HG03025 (cell line): ENCODE measurements around the gene ROR1.

Experiments used
- ATAC-seq: cut with Tn5 transposase; IDR thresholded peaks from one replicate; pipeline ENCODE4 v1.9.1; 2021; ENCODE audit warnings: mild to moderate bottlenecking, moderate library complexity; ENCODE audit not compliant: unreplicated experiment, low FRiP score

ROR1 gene

GRCh38 chr1:63773815-63774616 is at the start of gene ROR1:
ROR1 (plus strand) TSS chr1:63774017.
- no peak for ATAC-seq

DNA sequence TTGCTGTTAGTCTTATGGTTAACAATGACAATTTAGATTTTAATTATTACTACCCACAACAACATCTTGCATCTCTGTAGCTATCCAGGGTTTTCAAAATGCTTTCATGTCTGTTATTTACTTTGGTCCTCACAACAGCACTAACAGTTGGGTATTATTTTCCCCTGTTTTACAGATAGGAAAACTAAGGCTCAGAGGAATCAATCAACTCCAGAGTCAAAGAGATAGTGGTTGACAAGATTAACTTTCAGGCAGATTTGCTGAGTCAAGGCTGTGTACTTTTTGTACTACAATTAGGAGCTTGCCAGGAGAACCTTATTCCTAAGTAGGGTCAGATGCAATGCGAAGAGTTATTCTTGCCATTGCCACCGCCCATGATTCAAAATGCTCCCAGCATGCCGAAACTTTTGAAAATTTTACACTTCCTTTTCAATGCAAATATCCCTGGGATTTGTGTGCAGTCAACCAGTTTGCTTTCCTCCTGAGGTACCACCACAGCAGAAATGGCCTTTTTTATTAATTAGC is 49.4 kb upstream of the ROR1 start:
- no peak for ATAC-seq

DNA sequence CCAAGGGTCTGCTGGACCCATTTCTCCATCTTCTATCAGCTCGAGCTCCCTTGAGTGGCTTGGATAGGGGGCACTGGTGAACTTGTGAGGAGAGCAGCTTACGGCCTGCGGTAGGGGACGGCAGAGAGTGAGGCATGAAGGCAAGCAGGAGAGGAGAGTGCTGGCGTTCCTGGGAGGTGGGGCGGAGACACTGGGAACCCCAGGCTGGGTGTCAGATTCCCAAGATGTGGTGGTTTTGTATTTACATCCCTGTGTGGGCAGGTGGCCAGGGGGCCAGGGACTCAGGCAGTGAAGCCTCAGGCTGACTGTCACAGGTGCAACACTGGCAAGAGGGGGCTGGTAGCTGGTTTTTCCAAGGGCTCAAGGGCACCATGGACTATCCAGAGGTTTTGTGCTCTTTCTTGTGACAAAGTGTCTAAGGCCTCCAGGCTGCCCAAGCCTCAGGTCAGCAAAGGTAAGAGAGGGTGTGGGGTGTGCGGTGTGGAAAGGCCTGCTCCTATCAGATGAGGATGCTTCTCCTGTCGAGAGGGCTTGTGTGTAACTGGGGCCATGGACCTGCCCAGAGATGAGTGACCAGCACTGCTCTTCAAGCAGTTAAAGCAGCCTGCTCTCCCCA is 45.1 kb upstream of the ROR1 start:
- ATAC-seq, result no peak

GRCh38 chr1:63729227-63729620 is 44.6 kb upstream of the ROR1 start:
- ATAC-seq, result no peak

- ATAC-seq, result no peak
Observed at GRCh38 chr1:63730211-63730610, 43.6 kb upstream of the ROR1 start.

DNA sequence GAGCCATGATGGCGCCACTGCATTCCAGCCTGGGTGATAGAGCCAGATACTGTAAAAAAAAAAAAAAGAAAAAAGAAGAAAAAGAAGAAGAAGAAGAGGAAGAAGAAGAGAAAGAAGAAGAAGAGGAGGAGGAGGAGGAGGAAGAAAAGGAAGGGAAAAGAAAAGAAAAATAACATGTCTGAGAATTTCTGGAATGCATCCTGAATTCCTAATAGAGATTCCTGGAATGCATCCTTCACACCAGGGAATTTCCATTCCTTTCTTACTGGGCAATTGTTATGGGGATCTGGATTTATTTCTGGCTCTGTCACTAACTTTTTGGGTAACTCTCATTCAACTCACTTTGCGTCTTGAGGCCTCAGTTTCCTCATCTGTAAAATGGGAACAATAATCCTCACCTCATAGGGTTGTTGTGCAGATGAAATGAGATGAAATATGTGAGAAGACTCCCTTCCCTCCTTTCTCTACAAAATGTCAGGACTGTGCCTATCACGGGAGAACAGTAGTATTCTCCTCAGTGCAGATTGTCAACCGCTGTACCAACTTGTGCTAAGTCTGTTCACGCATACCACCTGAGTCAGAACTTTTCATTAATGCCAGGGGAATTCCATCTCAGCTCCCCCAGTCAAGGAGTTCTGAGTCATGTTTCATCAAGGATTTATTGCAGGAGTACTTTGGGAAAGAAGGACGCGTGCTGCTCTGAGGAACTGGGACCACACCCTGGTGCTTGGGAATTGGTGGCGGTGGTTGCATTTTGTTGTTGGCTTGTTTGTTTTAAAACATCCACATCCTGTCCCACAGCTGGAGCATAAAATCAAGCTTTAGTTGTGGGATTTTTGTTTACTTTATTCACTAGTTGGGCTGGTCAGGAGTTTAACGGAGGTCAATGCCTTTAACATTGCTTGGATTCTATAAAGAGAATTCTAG is 42.4 kb upstream of the ROR1 start:
- no peak for ATAC-seq

GRCh38 chr1:63732666-63733065 is 41.2 kb upstream of the ROR1 start:
- ATAC-seq, result no peak

DNA sequence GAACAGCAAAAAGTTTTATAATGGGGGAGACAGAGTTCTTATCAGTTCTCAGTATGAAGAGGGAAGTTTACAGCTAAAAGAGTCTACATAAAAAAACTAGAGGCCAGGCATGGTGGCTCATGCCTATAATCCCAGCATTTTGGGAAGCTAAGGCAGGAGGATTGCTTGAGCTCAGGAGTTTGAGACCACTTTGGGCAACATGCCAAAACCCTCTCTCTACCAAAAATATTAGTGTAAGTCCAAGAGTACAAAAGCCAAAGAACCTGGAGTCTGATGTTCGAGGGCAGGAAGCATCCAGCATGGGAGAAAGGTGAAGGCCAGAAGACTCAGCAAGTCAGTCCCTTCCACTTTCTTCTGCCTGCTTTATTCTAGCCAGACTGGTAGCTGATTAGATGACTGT is 35.0 kb upstream of the ROR1 start:
- no peak for ATAC-seq

GRCh38 chr1:63739452-63739851 is 34.4 kb upstream of the ROR1 start:
- ATAC-seq, result no peak

DNA sequence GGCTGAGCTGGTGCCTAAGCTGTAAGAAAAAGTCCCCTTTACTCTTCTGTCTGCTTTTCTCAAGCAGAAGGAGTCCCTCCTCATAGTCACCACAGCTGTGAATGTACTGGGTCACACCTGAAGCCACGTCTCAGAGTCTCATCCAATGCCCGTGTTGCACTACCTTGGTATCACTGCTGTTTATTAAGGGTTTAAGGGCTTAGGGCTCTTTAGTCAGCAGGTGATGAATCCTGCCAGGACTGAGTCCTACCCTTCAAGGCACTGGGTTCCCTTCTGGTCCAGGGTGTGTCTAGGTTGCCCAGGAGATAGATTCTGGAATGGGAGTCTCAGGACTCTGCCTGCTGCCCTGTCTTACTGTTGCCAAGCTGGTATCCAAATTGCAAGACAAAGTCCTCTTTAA is 33.4 kb upstream of the ROR1 start:
- no peak for ATAC-seq

DNA sequence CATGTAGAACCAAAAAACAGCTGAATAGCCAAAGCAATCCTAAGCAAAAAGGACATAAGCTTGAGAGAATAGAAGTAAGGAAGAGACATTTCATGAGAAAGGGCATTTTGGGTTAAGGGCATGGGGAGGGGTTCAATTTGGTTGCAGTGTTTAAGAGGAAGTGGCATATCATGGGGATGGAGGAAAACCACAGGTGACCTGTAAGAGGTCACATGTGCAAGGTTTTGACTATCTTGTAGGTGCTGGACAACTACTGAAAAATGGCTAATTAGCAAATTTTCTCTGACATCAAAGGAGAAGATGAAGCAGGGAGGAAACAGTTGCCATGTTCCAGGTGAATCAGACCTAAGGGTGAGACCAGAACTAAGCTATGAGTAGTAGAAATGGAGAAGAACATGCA is 31.3 kb upstream of the ROR1 start:
- no peak for ATAC-seq

GRCh38 chr1:63743781-63744180 is 30.0 kb upstream of the ROR1 start:
- ATAC-seq, result no peak

- no peak for ATAC-seq
Observed at GRCh38 chr1:63746129-63746864, 27.5 kb upstream of the ROR1 start.

- ATAC-seq, result no peak
Observed at GRCh38 chr1:63747445-63747844, 26.4 kb upstream of the ROR1 start.

DNA sequence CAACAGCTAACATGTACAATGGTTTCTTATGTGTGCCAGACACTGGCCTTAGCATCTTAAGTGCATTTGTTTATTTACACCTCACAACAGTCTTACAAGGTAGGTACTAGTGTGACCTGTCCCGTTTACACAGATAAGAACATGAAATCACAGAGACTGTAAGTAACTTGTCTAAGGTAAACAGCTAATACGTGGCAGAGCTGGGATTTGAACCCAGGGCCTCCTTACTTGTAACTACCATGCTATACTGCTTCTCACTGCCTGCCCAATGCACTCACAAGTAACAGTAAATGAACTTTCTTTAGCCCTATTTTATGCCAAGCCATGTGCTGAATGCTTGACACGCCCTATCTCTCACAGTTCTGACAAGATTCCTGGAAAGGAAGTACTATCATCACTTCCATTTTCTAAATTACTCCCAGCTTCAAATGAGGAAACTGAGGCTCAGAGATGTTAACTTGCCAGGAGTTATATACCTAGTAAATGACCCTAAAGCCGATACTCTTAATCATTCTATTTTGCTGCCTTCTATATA is 25.7 kb upstream of the ROR1 start:
- no peak for ATAC-seq

DNA sequence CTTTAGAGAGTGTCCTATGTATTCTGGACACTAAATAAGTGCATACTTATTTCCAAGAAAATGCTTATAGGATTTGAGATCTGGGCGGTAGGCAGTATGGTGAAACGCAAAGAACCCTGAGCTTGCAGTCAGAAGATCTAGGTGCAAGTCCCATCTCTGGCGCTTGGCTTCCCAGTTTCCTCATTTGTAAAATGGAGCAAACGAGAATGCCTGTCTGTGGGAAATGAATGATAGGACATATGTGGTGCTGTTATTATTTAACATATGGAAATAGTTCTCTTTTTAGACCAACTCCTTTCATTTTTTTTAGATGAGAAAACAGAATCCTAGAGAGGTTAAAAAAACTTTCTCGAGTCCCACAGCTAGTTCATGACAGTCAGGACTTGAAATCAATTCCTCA is 25.2 kb upstream of the ROR1 start:
- ATAC-seq, result no peak

DNA sequence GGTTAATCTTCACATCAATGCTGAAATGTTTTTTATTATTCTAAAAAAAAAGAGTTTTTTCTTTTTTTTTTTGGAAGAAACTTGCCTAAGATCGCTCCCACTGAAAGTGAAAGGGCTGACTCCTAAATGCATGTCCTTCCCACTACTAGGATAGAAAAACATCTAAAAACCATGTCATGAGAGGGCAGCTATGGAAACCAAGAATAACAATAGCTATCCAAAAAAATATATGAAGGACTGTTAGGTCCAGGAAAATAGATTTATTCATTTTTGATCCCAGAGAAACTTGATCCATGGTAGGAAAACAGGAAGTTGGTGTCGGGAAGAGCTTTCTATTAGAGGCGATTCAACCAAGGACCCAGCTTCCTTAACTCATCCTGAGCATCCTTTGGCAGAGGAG is 23.1 kb upstream of the ROR1 start:
- no peak for ATAC-seq

- no peak for ATAC-seq
Observed at GRCh38 chr1:63752176-63752575, 21.6 kb upstream of the ROR1 start.

- ATAC-seq, result no peak
Observed at GRCh38 chr1:63753591-63753990, 20.2 kb upstream of the ROR1 start.

DNA sequence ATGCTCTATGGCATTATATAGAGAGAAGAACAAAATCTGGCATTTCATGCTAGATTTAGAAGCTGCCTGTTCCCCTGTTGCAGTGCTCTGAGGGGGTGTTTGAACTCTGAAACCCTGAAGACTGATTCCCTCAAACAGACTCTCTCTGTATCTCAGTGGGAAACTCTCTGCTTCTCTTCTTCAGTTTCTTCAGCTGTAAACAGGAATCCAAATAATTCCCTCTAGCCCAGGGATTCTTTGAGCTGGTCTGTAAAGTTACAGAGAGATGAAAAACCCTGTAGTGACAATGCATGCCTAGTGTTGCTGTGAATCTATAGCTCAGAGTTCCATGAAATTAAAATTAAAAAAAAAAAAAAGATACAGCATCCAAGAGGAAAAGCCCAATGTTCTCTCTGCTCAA is 17.0 kb upstream of the ROR1 start:
- no peak for ATAC-seq
